Islet precursor cell (in vitro differentiated cells): ENCODE results near the gene CCR1.
"Not testable (repeated sequence)": the region's sequence is repeated elsewhere in the genome, so short reads cannot be mapped to it uniquely, and the experiment has no call there.

Experiments
- DNase-seq: peaks from one replicate; pipeline ENCODE4 v3.0.0-alpha.2; 2018

The CCR1 gene

GRCh38 chr3:46209746-46210470 is 1.8 kb upstream of the CCR1 start:
- peak; percentile 22 for DNase-seq

GRCh38 chr3:46209053-46209452 is 940 bp upstream of the CCR1 start:
- no peak for DNase-seq

GRCh38 chr3:46207514-46207913 is 599 bp downstream of the CCR1 start:
- not testable (repeated sequence) for DNase-seq

- no peak for DNase-seq
Observed at GRCh38 chr3:46206282-46207015, 1.7 kb downstream of the CCR1 start.

- DNase-seq = no peak
Observed at GRCh38 chr3:46205286-46205960, 2.7 kb downstream of the CCR1 start.

GRCh38 chr3:46203681-46204080 is 4.4 kb downstream of the CCR1 start:
- no peak for DNase-seq

- DNase-seq = no peak
Observed at GRCh38 chr3:46202535-46202934, 5.6 kb downstream of the CCR1 start.

GRCh38 chr3:46200790-46201189 is 7.3 kb downstream of the CCR1 start:
- DNase-seq = no peak

- DNase-seq = no peak
Observed at GRCh38 chr3:46200211-46200610, 7.9 kb downstream of the CCR1 start.

GRCh38 chr3:46196261-46196957 is 11.7 kb downstream of the CCR1 start:
- DNase-seq = peak; percentile 57

GRCh38 chr3:46194868-46195553 is 13.1 kb downstream of the CCR1 start:
- no peak for DNase-seq

- no peak for DNase-seq
Observed at GRCh38 chr3:46193436-46193835, 14.7 kb downstream of the CCR1 start.

- DNase-seq = no peak
Observed at GRCh38 chr3:46192939-46193338, 15.2 kb downstream of the CCR1 start.

GRCh38 chr3:46191730-46192129 is 16.4 kb downstream of the CCR1 start:
- DNase-seq = no peak

- no peak for DNase-seq
Observed at GRCh38 chr3:46188708-46189107, 19.4 kb downstream of the CCR1 start.

- DNase-seq = peak; percentile 68
Observed at GRCh38 chr3:46187876-46188275, 20.2 kb downstream of the CCR1 start.

GRCh38 chr3:46187341-46187700 is 20.8 kb downstream of the CCR1 start:
- no peak for DNase-seq

- no peak for DNase-seq
Observed at GRCh38 chr3:46186471-46187340, 21.4 kb downstream of the CCR1 start.

- no peak for DNase-seq
Observed at GRCh38 chr3:46184469-46184868, 23.6 kb downstream of the CCR1 start.

GRCh38 chr3:46183330-46183729 is 24.8 kb downstream of the CCR1 start:
- DNase-seq = no peak

- DNase-seq = no peak
Observed at GRCh38 chr3:46168583-46169345, 39.3 kb downstream of the CCR1 start.
